NCI-H69 (cell line): Measurements from ENCODE around the gene TMUB1.

ENCODE experiments used
- DNase-seq: peaks from one replicate; lab custom pipeline; 2025; lab: John Stamatoyannopoulos, UW

TMUB1 gene

DNA sequence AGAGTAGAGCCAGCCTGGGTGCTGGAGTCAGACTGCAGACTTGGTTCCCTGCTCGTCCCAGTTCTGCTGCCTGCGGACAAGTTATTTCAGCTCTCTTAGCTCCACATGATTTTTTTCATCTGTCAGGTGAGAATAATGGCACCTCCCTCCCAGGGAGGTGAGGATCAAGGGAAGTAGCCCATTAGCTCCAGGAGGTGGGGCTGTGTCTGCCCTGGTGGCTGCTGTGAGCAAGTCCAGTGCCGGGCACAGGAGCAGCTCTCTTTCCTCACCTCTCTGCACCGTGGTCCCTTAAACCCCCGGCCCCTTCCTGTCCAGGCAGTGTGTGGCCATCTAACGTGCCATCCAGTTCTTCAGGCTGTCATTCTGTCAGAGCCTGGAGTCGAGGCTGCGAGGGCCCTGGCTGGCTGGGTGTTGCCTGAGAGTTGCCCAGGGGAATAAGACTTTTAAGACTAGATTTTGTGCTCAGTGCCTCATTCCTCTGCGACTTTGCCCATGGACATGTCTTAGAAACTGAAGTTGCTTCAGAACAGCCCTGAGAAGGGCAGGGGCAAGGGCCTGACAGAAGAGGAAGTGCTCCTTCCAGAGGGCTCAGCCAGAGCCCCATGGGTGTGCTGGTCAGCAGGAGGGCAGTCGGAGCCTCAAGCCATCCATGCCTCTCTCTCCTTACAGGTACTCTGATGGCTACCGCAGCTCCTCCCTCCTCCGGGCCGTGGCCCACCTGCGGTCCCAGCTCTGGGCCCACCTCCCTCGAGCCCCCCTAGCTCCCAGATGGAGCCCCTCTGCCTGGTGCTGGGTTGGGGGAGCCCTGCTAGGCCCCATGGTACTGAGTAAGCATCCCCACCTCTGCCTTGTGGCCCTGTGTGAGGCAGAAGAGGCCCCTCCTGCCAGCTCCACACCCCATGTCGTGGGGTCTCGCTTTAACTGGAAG lies 50.1 kb downstream of the TMUB1 start:
- no peak for DNase-seq
